ENCODE results near the gene HYAL4.

Gene HYAL4

GRCh38 chr7:123923599-123923998, 78.6 kb downstream of the HYAL4 start:
- no peak for DNase-seq (ENCODE audit: low read depth)
- no peak overlapping the region for H3K4me3 ChIP-seq (ENCODE audit: control insufficient read depth, low read depth, low read length)
- TF ChIP-seq CTCF (conservative IDR thresholded peaks at IDR 0.05; ENCODE audit: control insufficient read depth, insufficient read depth, low read depth, low read length) = no peak

GRCh38 chr7:123924941-123925340, 80.0 kb downstream of the HYAL4 start, which contains the start of gene SPAM1:
Gene SPAM1 (plus strand): TSS chr7:123925241. CDS start chr7:123953571, 28,330 bp downstream.
- TF ChIP-seq CTCF (conservative IDR thresholded peaks at IDR 0.05; ENCODE audit: control insufficient read depth, insufficient read depth, low read depth, low read length) = no peak
- no peak for DNase-seq (ENCODE audit: low read depth)
- no peak within 1 kb of the TSS for H3K4me3 ChIP-seq (ENCODE audit: control insufficient read depth, low read depth, low read length)

All from fibroblast of mammary gland (primary cell).